GM18909 (cell line): ENCODE results near the gene BCKDK.
A peak's percentile ranks its signal among the peaks of the same experiment; 100 is the strongest.

Experiments used
- ATAC-seq: cut with Tn5 transposase; IDR thresholded peaks from one replicate; pipeline ENCODE4 v1.9.1; 2021; ENCODE audit warnings: mild to moderate bottlenecking; ENCODE audit not compliant: unreplicated experiment, poor library complexity

The BCKDK gene

GRCh38 chr16:31117384-31118222 is 9.4 kb downstream of the BCKDK start, which contains the start of gene KAT8:
Gene KAT8 (plus strand): TSS chr16:31117664. CDS start chr16:31117682, 18 bp downstream.
- ATAC-seq: peak; percentile 89

DNA sequence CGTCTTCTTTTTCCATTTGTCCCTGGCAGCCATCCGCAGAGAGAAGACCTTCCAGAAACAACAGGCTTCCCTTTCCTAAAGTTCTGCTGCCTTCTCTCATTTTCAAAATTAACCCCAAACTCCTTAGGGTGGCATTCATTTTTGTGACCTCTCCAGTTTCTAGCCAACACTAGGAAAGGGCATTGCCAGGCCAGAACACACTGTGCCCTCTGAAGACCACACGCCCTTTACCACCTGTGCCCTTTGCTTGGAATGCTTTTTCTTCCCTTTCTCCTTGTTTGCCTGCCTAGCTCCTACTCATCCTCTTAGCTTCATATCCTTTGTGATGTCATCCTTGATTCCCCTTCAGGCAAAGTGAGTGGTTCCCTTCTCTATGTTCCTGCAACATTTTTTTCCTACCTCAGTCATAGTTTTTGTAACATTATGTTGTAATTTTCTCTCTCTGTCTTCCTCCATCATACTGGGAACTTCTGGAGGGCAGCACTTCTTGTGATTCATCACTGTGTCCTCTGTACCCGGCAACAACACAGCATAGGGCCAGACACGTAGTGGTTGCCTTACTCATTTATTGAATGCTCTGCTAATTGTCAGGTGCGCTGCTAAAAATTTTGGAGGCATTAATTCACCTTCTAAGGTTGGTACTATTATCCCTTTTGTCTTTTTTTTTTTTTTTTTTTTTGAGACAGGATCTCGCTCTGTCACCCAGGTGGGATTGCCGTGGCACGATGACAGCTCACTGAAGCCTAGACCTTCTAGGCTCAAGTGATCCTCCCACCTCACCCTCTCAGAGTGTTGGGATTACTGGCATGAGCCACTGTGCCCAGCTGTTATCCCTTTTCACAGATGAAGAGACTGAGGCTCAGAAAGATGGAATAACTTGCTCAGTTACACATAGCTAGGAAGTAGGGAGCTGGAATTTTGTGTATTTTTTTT is 10.3 kb downstream of the BCKDK start:
- no peak for ATAC-seq

GRCh38 chr16:31120129-31120528 is 11.9 kb downstream of the BCKDK start:
- ATAC-seq: no peak

- no peak for ATAC-seq
Measured at GRCh38 chr16:31125844-31126243, 17.7 kb downstream of the BCKDK start.

- ATAC-seq: no peak
Measured at GRCh38 chr16:31127182-31127581, 19.0 kb downstream of the BCKDK start.

DNA sequence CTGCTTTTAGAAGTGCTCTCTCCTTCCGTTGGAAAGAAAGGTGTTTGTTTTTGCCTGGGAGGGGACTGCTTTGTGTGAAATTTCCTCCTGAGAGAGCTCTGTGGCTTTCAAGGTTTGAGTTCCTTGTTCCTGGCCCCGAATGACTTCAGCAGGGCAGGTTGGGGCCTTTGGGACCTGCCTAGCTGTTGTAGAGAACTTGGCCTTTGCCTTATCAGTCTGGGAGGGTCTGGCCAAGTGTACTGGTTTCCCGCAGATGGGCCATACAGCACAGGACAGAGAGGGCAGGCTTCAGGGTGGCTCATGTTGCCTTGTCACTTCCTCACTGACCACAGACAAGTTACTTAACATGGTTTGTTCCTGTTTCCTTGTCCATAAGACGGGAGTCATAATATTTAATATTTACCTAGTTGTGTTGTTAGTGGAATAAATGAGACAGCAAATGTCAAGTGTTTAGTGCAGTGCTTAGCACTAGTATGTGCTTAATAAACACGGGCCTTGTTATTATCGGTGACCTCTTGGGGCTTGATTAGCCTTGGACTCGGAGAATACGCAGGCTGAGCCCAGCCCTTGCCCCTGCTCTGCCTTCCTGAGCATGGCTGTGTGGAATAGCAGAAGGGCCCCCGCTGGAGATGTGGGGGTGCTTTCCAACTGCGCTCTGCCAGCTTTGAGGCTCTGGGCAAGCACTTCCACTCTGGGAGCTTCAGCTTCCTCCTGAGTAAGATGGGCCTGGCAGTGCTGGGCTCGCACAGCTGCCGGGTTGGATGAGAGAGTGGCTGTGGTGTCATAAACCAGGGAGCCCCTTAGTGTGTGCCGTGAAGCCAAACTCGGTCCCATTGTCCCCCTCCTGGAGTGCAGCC is 20.8 kb downstream of the BCKDK start:
- no peak for ATAC-seq

GRCh38 chr16:31129568-31130335 is 21.6 kb downstream of the BCKDK start:
- no peak for ATAC-seq

GRCh38 chr16:31130336-31130891 is 22.2 kb downstream of the BCKDK start:
- ATAC-seq: no peak

- no peak for ATAC-seq
Measured at GRCh38 chr16:31130899-31131298, 22.7 kb downstream of the BCKDK start.

DNA sequence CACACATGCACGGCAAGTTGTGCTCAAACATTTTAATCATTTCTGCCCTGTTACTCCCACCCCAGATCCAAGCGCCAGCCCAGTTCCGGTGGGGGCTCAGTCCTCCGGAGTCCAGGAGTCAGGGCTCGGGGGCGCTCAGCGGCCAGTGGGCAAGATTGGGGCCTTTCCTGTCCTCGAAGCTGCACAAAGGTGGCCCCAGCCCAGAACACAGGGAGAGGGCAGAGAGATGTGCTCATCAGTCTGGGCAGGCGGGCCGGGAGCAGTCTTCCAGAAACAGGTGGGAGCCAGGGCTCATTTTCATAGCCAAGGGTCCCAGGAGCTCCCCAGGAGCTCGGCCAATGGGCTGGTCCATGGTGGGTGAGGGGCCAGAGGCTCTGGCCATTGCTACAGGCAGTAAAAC is 23.2 kb downstream of the BCKDK start:
- no peak for ATAC-seq

- ATAC-seq: no peak
Measured at GRCh38 chr16:31131841-31132271, 23.7 kb downstream of the BCKDK start.

- no peak for ATAC-seq
Measured at GRCh38 chr16:31132303-31132979, 24.3 kb downstream of the BCKDK start.

DNA sequence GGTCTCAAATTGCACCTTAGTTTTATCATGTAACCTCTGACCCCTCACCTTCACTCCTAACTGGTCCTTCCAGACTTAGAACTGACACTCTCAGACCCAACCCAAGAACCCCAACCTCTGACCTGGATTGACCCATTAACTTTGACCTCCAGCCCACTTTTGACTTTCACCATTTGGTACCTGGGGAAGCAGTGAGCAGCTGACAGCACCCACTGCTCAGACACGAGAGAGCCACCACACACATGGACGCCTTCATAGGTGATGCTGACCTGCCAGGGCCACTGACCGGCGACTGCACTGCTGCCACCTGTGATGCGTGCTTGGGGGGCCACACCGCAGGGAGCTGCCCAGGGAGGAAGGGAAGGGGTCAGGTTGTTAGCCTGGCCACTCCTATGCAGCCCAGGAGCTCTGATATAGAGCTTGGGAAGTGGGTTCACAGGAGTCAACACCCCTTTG is 24.9 kb downstream of the BCKDK start:
- ATAC-seq: no peak

DNA sequence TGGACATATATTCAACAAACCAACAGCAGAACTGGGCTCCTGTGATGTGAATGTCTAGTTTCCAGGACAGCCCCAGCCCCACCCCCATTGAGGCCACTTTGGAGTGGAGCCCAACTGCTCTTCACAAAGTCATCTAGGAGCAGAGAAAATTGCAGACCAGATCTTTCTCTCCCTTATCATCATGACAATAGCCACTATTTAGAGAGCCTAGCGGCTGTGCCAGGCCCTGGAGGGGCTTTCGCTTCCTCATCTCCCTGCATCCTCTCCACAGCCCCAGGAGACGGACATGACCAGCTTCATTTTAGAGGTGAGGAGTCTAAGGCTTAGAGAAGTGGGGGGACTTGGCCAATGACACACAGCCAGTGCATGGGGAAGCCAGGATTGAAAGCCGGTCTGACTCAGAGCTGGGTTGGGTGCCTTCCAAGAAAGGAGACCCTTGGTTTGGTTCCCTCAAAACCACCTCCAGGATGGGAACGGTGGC is 25.9 kb downstream of the BCKDK start:
- no peak for ATAC-seq

DNA sequence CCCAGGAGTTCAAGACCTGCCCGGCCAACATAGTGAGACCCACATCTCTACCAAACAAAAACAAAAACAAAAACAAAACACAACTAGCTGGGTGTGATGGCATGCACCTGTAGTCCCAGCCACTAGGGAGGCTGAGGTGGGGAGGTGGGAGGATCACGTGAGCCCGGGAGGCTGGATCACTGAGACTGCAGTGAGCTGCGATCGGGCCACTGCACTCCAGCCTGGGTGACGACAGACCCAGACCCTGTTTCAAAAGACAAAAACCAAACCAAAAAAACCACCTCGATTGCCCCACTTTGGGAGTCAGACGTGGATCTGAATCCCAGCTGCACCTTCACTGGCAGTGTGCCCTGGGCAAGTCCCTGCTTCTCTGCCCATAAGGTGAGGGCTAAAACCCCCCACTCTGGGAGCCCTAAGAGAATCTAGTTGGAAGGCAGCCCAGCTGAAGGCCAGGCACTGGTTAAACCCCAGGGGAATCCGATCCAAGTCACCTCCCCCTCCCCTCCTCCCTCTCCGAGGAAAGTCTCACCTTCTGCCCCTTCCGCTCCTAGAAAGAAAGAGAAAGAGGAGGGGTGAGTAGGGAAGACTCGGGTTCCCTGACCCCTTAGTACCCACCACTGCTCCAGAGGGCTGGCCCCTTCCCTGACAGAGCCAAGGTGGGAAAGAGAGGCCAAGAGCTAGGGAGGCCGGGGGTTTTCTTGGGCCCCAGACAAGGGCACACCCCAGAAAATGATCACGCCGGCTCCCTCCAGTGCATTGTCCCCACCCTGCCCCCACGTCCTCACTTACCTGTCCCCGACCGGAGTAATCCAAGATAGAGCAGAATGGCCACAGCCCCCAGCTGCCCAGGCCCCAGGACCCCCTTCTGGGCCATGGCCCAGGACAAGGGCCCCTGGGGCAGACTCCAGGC is 26.7 kb downstream of the BCKDK start:
- ATAC-seq: no peak

DNA sequence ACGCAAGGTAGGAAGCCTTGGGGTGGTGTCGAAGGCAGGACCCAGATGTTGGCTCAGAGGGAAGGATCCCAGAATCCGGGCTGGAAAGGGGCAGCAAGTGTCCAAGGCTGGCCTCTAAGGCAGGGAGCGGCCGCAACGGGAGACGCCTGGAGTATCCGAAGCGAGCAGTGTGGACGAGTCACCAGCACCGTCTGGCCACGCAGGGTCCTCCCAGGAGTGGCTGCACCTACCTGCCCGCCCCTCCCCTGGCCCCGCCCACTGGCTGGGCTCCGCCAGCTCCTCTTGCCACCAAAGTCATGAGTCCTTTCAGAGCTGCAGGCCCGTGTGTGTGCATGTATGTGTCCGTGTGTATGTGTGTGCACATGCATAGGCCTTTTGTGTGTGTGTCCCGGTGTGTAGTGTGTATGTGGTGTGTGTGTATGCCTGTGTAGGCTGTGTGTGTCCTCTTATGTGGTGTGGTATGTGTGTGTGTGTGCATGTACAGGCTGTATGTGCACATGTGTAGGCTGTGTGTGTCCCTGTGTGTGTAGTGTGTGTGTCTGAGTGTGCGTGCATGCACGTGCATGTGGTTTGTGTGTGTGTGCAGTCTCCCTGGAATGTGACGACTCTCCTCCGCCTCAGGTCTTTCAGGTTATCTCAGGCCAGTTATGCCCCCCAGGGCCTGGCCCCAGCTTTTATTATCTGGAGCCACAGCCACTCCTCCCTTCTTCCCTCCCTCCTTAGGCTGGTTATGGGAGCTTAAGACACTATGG is 27.5 kb downstream of the BCKDK start, which contains the start of gene PRSS8:
TSS of gene PRSS8 (minus strand) at position 193 of the 752 bp plus-strand sequence. CDS start 229 bp downstream, outside the sequence.
- no peak for ATAC-seq

- ATAC-seq: no peak
Measured at GRCh38 chr16:31136287-31136662, 28.1 kb downstream of the BCKDK start.
